Measurements from ENCODE around the gene TTC4. TPM values are rescaled to one million over a fixed set of nuclear protein-coding genes. Genes with fewer than 3 reads are reported as not detected.

Gene TTC4
- total RNA-seq, 2 experiments from 2014 or later = 24.3 to 26.1 TPM

DNA sequence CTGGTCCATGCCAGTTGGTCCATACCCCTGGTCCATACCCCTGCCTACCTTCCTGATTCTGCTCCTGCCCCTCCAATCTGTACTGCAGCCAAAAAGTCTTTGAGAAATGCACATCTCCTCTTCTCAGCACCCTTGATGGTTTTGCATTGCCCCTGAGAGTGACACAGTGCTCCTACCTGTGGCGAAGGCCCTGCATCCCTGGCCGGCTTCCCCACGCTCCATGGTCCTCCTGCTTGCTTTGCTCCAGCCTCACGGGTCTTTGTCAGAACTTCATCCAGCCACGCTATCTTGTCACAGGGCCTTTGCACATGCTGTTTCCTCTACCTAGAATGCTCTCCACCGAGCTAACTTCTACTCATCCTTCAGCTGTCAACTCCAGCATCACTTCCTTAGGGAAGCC lies 32.2 kb upstream of the TTC4 start:
- no TSS peak for BruUV-seq (replicated peaks)
- intact Hi-C loops (cut with micrococcal nuclease; ENCODE audit: unreplicated experiment) = no loop called here
- H3K27ac ChIP-seq (ENCODE audit: low read depth, low read length, poor library complexity, severe bottlenecking) = no peak overlapping the region
- H4K20me1 ChIP-seq (ENCODE audit: insufficient read depth, low read length) = no peaks in the 10 kb centered on the region
- H3K4me1 ChIP-seq (ENCODE audit: insufficient read depth, low read length, poor library complexity, severe bottlenecking) = no peaks in the 10 kb centered on the region
- no peak for DNase-seq (ENCODE audit: low spot score)
- TF ChIP-seq EZH2phosphoT487 (IDR thresholded peaks at IDR 0.05; ENCODE audit: borderline replicate concordance, low read depth, low read length) = no peak
- TF ChIP-seq, protein P1, sequence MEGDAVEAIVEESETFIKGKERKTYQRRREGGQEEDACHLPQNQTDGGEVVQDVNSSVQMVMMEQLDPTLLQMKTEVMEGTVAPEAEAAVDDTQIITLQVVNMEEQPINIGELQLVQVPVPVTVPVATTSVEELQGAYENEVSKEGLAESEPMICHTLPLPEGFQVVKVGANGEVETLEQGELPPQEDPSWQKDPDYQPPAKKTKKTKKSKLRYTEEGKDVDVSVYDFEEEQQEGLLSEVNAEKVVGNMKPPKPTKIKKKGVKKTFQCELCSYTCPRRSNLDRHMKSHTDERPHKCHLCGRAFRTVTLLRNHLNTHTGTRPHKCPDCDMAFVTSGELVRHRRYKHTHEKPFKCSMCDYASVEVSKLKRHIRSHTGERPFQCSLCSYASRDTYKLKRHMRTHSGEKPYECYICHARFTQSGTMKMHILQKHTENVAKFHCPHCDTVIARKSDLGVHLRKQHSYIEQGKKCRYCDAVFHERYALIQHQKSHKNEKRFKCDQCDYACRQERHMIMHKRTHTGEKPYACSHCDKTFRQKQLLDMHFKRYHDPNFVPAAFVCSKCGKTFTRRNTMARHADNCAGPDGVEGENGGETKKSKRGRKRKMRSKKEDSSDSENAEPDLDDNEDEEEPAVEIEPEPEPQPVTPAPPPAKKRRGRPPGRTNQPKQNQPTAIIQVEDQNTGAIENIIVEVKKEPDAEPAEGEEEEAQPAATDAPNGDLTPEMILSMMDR (conservative IDR thresholded peaks at IDR 0.05; ENCODE audit: low read length) = no peak
- POLR2A ChIA-PET = no interaction called here
- no peaks in the 10 kb centered on the region for H3K36me3 ChIP-seq (ENCODE audit: insufficient read depth, low read length)
- no peaks in the 10 kb centered on the region for H3K9me3 ChIP-seq (ENCODE audit: low read length)
- CTCF ChIA-PET (ENCODE audit: unreplicated experiment) = no interaction called here
- no peak overlapping the region for H2AFZ ChIP-seq (ENCODE audit: low read length)
- H3K79me2 ChIP-seq (ENCODE audit: insufficient read depth, low read depth, low read length) = no peaks in the 10 kb centered on the region
- H3K9me2 ChIP-seq (ENCODE audit: insufficient read depth, low read length) = no peaks in the 10 kb centered on the region
- no peak overlapping the region for H3K4me2 ChIP-seq (ENCODE audit: low read length)
- H3K4me3 ChIP-seq (ENCODE audit: low read depth, low read length, poor library complexity, severe bottlenecking) = no peak overlapping the region

DNA sequence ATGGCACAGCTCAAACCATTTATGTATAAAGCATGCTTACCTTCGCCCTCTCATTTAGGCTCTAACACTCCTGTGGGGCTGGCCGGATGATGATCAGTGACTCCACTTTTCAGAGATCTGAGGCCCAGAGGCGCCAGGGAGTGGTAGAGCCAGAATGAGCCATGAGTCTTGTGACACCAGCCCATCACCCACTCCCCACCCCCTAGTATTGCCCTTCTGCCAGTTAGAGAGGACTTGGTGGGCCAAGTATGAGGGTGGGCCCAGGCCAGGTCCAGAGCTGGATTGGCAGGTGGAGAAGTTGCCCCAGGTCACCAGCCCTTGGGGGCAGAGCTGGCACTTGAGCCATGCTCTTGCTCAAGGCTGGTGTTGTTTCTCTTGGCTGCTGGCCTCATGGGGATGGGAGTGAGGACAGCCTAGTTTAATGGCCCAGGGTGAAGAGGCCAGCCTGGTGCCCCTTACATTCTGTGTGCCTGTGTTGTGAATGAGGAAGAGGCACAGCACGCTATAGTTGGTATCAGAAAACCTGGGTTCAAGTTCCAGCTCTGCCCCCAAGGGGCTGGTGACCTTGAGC lies 30.2 kb upstream of the TTC4 start:
- POLR2A ChIA-PET = interaction anchor here (1.1 kb wide), 1 partner anchor 30 kb away, joined by 7 read pairs; the partner anchor contains the start of gene TTC4
- BruUV-seq (replicated peaks) = no TSS peak
- Histone ChIP-seq H4K20me1 (ENCODE audit: insufficient read depth, low read length) (no peaks in the 10 kb centered on the region), H2AFZ (ENCODE audit: low read length) (no peak overlapping the region), H3K9me2 (ENCODE audit: insufficient read depth, low read length) (no peaks in the 10 kb centered on the region), H3K79me2 (ENCODE audit: insufficient read depth, low read depth, low read length) (no peaks in the 10 kb centered on the region), H3K4me1 (ENCODE audit: insufficient read depth, low read length, poor library complexity, severe bottlenecking) (no peaks in the 10 kb centered on the region), H3K4me2 (ENCODE audit: low read length) (no peak overlapping the region), H3K4me3 (ENCODE audit: low read depth, low read length, poor library complexity, severe bottlenecking) (no peak overlapping the region), H3K9me3 (ENCODE audit: low read length) (no peaks in the 10 kb centered on the region), H3K27ac (ENCODE audit: low read depth, low read length, poor library complexity, severe bottlenecking) (no peak overlapping the region), H3K36me3 (ENCODE audit: insufficient read depth, low read length) (no peaks in the 10 kb centered on the region)
- DNase-seq (ENCODE audit: low spot score) = no peak
- no peak for TF ChIP-seq EZH2phosphoT487 (IDR thresholded peaks at IDR 0.05; ENCODE audit: borderline replicate concordance, low read depth, low read length)
- TF ChIP-seq, protein P1 (conservative IDR thresholded peaks at IDR 0.05; ENCODE audit: low read length) = no peak
- intact Hi-C loops (cut with micrococcal nuclease; ENCODE audit: unreplicated experiment) = no loop called here
- CTCF ChIA-PET (ENCODE audit: unreplicated experiment) = no interaction called here

DNA sequence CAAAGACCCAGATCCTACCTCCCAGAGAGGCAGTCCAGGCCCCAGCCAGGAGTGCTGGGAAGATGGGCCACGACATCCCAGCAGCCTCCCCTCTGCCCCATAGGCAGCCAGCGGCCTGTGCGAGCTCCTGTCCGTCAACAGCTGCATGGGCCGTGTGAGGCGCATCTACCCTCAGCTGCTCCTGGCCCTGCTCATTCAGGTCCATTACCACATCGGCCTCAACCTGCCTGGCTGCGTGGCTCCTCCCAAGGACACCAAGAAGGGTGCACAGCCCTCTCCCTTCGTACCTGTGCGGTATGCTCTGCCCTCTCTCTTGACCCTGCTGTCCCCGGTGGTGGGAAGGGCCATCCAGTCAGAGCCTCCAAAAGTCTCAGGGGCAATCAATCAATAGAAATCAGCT lies 29.5 kb upstream of the TTC4 start:
- no peaks in the 10 kb centered on the region for H4K20me1 ChIP-seq (ENCODE audit: insufficient read depth, low read length)
- no peaks in the 10 kb centered on the region for H3K36me3 ChIP-seq (ENCODE audit: insufficient read depth, low read length)
- no peak for DNase-seq (ENCODE audit: low spot score)
- BruUV-seq (replicated peaks) = no TSS peak
- POLR2A ChIA-PET = no interaction called here
- H3K9me2 ChIP-seq (ENCODE audit: insufficient read depth, low read length) = no peaks in the 10 kb centered on the region
- H3K4me3 ChIP-seq (ENCODE audit: low read depth, low read length, poor library complexity, severe bottlenecking) = no peak overlapping the region
- H3K79me2 ChIP-seq (ENCODE audit: insufficient read depth, low read depth, low read length) = no peaks in the 10 kb centered on the region
- H3K4me1 ChIP-seq (ENCODE audit: insufficient read depth, low read length, poor library complexity, severe bottlenecking) = no peaks in the 10 kb centered on the region
- no peak overlapping the region for H3K27ac ChIP-seq (ENCODE audit: low read depth, low read length, poor library complexity, severe bottlenecking)
- TF ChIP-seq, protein P1 (conservative IDR thresholded peaks at IDR 0.05; ENCODE audit: low read length) = no peak
- TF ChIP-seq EZH2phosphoT487 (IDR thresholded peaks at IDR 0.05; ENCODE audit: borderline replicate concordance, low read depth, low read length) = no peak
- intact Hi-C loops (cut with micrococcal nuclease; ENCODE audit: unreplicated experiment) = no loop called here
- no peak overlapping the region for H2AFZ ChIP-seq (ENCODE audit: low read length)
- H3K4me2 ChIP-seq (ENCODE audit: low read length) = no peak overlapping the region
- no peaks in the 10 kb centered on the region for H3K9me3 ChIP-seq (ENCODE audit: low read length)
- CTCF ChIA-PET (ENCODE audit: unreplicated experiment) = no interaction called here

Measured in OCI-LY7 (cell line).